ENCODE measurements around the gene C8A. TPM values are rescaled to one million over a fixed set of nuclear protein-coding genes. Genes with fewer than 3 reads are reported as not detected.

Gene C8A
- polyA plus RNA-seq, 3 donors = not detected

GRCh38 chr1:56872597-56872996 lies 18.0 kb downstream of the C8A start:
- intact Hi-C loops (cut with micrococcal nuclease) = no loop called here
- Histone ChIP-seq H3K27ac (ENCODE audit: low read depth in 1 of 2, low read length in 2 of 2) (no peak overlapping the region), H3K9ac (ENCODE audit: insufficient read depth, low read length, poor library complexity, severe bottlenecking) (no peak overlapping the region), H3K79me2 (ENCODE audit: insufficient read depth, low read length) (no peaks in the 10 kb centered on the region), H3K4me2 (replicated peaks; ENCODE audit: extremely low read depth, low read length, poor library complexity, severe bottlenecking) (no peak overlapping the region), H3K4me1 (ENCODE audit: control insufficient read depth in 1 of 2, insufficient read depth in 2 of 2, low read length in 2 of 2) (no peaks in the 10 kb centered on the region), H3K36me3 (replicated peaks in 1 of 2; ENCODE audit: control insufficient read depth in 1 of 2, insufficient read depth in 2 of 2, low read length in 2 of 2) (no peaks in the 10 kb centered on the region), H2AFZ (ENCODE audit: insufficient read depth, low read depth, low read length, poor library complexity, severe bottlenecking) (no peak overlapping the region), H4K20me1 (ENCODE audit: insufficient read depth, low read length) (no peaks in the 10 kb centered on the region), H3K27me3 (ENCODE audit: control insufficient read depth in 2 of 2, insufficient read depth in 2 of 2, low read length in 2 of 2) (no peaks in the 10 kb centered on the region), H3K4me3 (replicated peaks in 1 of 3; ENCODE audit: low read depth in 2 of 3, low read length in 3 of 3) (no peak overlapping the region), H3K9me3 (replicated peaks in 1 of 2; ENCODE audit: control insufficient read depth in 1 of 2, insufficient read depth in 1 of 2, low read length in 2 of 2) (no peaks in the 10 kb centered on the region)
- Mint-ChIP-seq H3K4me1 (no peaks in the 10 kb centered on the region), H3K36me3 (no peaks in the 10 kb centered on the region), H3K27ac (no peak overlapping the region), H3K4me3 (no peak overlapping the region), H3K27me3 (ENCODE audit: low read depth in 3 of 3) (peaks cover 3 to 5% (median 4%) of the 10 kb centered on the region in 3 donors), H3K9me3 (peaks cover 2 to 5% (median 4%) of the 10 kb centered on the region in 7 donors)
- TF ChIP-seq, protein P1, sequence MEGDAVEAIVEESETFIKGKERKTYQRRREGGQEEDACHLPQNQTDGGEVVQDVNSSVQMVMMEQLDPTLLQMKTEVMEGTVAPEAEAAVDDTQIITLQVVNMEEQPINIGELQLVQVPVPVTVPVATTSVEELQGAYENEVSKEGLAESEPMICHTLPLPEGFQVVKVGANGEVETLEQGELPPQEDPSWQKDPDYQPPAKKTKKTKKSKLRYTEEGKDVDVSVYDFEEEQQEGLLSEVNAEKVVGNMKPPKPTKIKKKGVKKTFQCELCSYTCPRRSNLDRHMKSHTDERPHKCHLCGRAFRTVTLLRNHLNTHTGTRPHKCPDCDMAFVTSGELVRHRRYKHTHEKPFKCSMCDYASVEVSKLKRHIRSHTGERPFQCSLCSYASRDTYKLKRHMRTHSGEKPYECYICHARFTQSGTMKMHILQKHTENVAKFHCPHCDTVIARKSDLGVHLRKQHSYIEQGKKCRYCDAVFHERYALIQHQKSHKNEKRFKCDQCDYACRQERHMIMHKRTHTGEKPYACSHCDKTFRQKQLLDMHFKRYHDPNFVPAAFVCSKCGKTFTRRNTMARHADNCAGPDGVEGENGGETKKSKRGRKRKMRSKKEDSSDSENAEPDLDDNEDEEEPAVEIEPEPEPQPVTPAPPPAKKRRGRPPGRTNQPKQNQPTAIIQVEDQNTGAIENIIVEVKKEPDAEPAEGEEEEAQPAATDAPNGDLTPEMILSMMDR (IDR thresholded peaks at IDR 0.05) = no peak
- no peak for DNase-seq

- WGBS (ENCODE audit: insufficient coverage) = 100% methylated on average over 1 of the region's 1 CpG
- no peak overlapping the region for H3K4me2 ChIP-seq (replicated peaks; ENCODE audit: extremely low read depth, low read length, poor library complexity, severe bottlenecking)
- no peak overlapping the region for H3K4me3 Mint-ChIP-seq
- no peaks in the 10 kb centered on the region for H3K9me3 ChIP-seq (replicated peaks in 1 of 2; ENCODE audit: control insufficient read depth in 1 of 2, insufficient read depth in 1 of 2, low read length in 2 of 2)
- H3K27me3 Mint-ChIP-seq (ENCODE audit: low read depth in 3 of 3) = peaks cover 3 to 5% (median 4%) of the 10 kb centered on the region in 3 donors
- H3K9me3 Mint-ChIP-seq = peaks cover 2 to 5% (median 4%) of the 10 kb centered on the region in 7 donors
- H3K4me1 ChIP-seq (ENCODE audit: control insufficient read depth in 1 of 2, insufficient read depth in 2 of 2, low read length in 2 of 2) = no peaks in the 10 kb centered on the region
- H2AFZ ChIP-seq (ENCODE audit: insufficient read depth, low read depth, low read length, poor library complexity, severe bottlenecking) = no peak overlapping the region
- H3K36me3 Mint-ChIP-seq = no peaks in the 10 kb centered on the region
- no peaks in the 10 kb centered on the region for H4K20me1 ChIP-seq (ENCODE audit: insufficient read depth, low read length)
- no peak overlapping the region for H3K9ac ChIP-seq (ENCODE audit: insufficient read depth, low read length, poor library complexity, severe bottlenecking)
- H3K27ac Mint-ChIP-seq = no peak overlapping the region
- no peak for DNase-seq
- no peaks in the 10 kb centered on the region for H3K27me3 ChIP-seq (ENCODE audit: control insufficient read depth in 2 of 2, insufficient read depth in 2 of 2, low read length in 2 of 2)
- H3K4me3 ChIP-seq (replicated peaks in 1 of 3; ENCODE audit: low read depth in 2 of 3, low read length in 3 of 3) = no peak overlapping the region
- no peaks in the 10 kb centered on the region for H3K36me3 ChIP-seq (replicated peaks in 1 of 2; ENCODE audit: control insufficient read depth in 1 of 2, insufficient read depth in 2 of 2, low read length in 2 of 2)
- H3K4me1 Mint-ChIP-seq = no peaks in the 10 kb centered on the region
- no peak overlapping the region for H3K27ac ChIP-seq (ENCODE audit: low read depth in 1 of 2, low read length in 2 of 2)
- TF ChIP-seq, protein P1 (IDR thresholded peaks at IDR 0.05) = no peak
- H3K79me2 ChIP-seq (ENCODE audit: insufficient read depth, low read length) = no peaks in the 10 kb centered on the region
- intact Hi-C loops (cut with micrococcal nuclease) = no loop called here
These were observed 18.6 kb downstream of the C8A start for GRCh38 chr1:56873213-56873612.
